Peyer's patch (tissue), 4 donors: ENCODE measurements around the gene C13orf46. TPM values are rescaled to one million over a fixed set of nuclear protein-coding genes. Genes with fewer than 3 reads are reported as not detected.

Experiments
- DNase-seq, 3 donors: peaks; one replicate each; pipeline ENCODE4 v3.0.0-alpha.2; 2017 to 2019
- H3K27ac ChIP-seq, 4 donors: fragments of 200-600 bp; sonication (generic); one replicate each; pipeline ENCODE4 v1.5.1; 2016 to 2019
- H3K27me3 ChIP-seq, 2 donors: fragments of 200-600 bp; sonication (generic); one replicate each; pipeline ENCODE4 v1.5.1; 2019
- H3K36me3 ChIP-seq, 3 donors: fragments of 200-600 bp; sonication (generic); one replicate each; pipeline ENCODE4 v1.5.1; 2016 to 2019
- H3K4me1 ChIP-seq, 4 donors: fragments of 200-600 bp; sonication (generic); one replicate each; pipeline ENCODE4 v1.5.1; 2016 to 2019
- H3K4me3 ChIP-seq, 4 donors: fragments of 200-600 bp; sonication (generic); 1 replicate in 3 of 4; 2 replicates in 1 of 4; pipeline ENCODE4 v1.5.1; 2016 to 2019; ENCODE audit warnings: mild to moderate bottlenecking in 1 of 4
- H3K9me3 ChIP-seq, 4 donors: fragments of 200-600 bp; sonication (generic); one replicate each; pipeline ENCODE4 v1.5.1; 2016 to 2019; ENCODE audit warnings: mild to moderate bottlenecking in 1 of 4
- CTCF ChIP-seq, 6 experiments: fragments of 450-650 bp in 4 of 6; fragments of 200-600 bp in 2 of 6; sonication (generic) in 1 of 6; IDR thresholded peaks; one replicate each; pipeline ENCODE4 v1.5.1; 2017 to 2019; ENCODE audit warnings: antibody characterized with exemption in 6 of 6, mild to moderate bottlenecking in 3 of 6, moderate library complexity in 1 of 6
- POLR2A ChIP-seq, 2 donors: fragments of 450-650 bp; IDR thresholded peaks; one replicate each; pipeline ENCODE4 v1.5.1; 2017; ENCODE audit warnings: antibody characterized with exemption in 2 of 2, mild to moderate bottlenecking in 2 of 2, moderate library complexity in 2 of 2
- total RNA-seq, 4 donors: library from RNA; depleted of rRNA; stranded (reverse); fragments of >200 nt; gene quantifications; one replicate each; pipeline ENCODE4 v1.1.0, GENCODE V29; 2016

C13orf46 gene
- total RNA-seq, 4 donors from 2014 or later, result 0.35 to 0.83 TPM; not detected in 2

GRCh38 chr13:113959198-113959597 is 14.7 kb downstream of the C13orf46 start:
- DNase-seq, result no peak

GRCh38 chr13:113958373-113958772 is 15.5 kb downstream of the C13orf46 start:
- Histone ChIP-seq H3K27me3 (no peaks in the 10 kb centered on the region), H3K9me3 (peaks cover 0 to 3% (median 0%) of the 10 kb centered on the region in 4 donors), H3K4me1 (no peaks in the 10 kb centered on the region), H3K27ac (no peak overlapping the region), H3K36me3 (no peaks in the 10 kb centered on the region), H3K4me3 (no peak overlapping the region)
- TF ChIP-seq CTCF (IDR thresholded peaks at IDR 0.05) (no peak), POLR2A (IDR thresholded peaks at IDR 0.05) (no peak)
- DNase-seq, result no peak

More at GRCh38 chr13:113959198-113959597, 14.7 kb downstream of the C13orf46 start:
- Histone ChIP-seq H3K4me1 (no peaks in the 10 kb centered on the region), H3K36me3 (no peaks in the 10 kb centered on the region), H3K27me3 (no peaks in the 10 kb centered on the region), H3K9me3 (peaks cover 0 to 3% (median 0%) of the 10 kb centered on the region in 4 donors), H3K4me3 (no peak overlapping the region), H3K27ac (no peak overlapping the region)
- TF ChIP-seq CTCF (IDR thresholded peaks at IDR 0.05), result no peak
- no peak for TF ChIP-seq POLR2A (IDR thresholded peaks at IDR 0.05)

- no peak for DNase-seq
- no peak overlapping the region for H3K4me3 ChIP-seq
- no peak overlapping the region for H3K27ac ChIP-seq
- H3K36me3 ChIP-seq, result no peaks in the 10 kb centered on the region
- no peaks in the 10 kb centered on the region for H3K27me3 ChIP-seq
- TF ChIP-seq POLR2A (IDR thresholded peaks at IDR 0.05), result no peak
- TF ChIP-seq CTCF (IDR thresholded peaks at IDR 0.05), result no peak
- peaks cover 0 to under 1% (median 0%) of the 10 kb centered on the region in 4 donors for H3K4me1 ChIP-seq
- peaks cover 0 to 3% (median 0%) of the 10 kb centered on the region in 4 donors for H3K9me3 ChIP-seq
These were observed 17.3 kb downstream of the C13orf46 start for GRCh38 chr13:113956571-113956970.

- no peak for DNase-seq
- H3K4me3 ChIP-seq, result no peak overlapping the region
- H3K4me1 ChIP-seq, result peaks cover 0 to 8% (median 3%) of the 10 kb centered on the region in 4 donors
- no peaks in the 10 kb centered on the region for H3K36me3 ChIP-seq
- TF ChIP-seq CTCF (IDR thresholded peaks at IDR 0.05) (no peak), POLR2A (IDR thresholded peaks at IDR 0.05) (no peak)
- no peak overlapping the region for H3K27ac ChIP-seq
- H3K27me3 ChIP-seq, result no peaks in the 10 kb centered on the region
- peaks cover 0 to 3% (median 0%) of the 10 kb centered on the region in 4 donors for H3K9me3 ChIP-seq
These were observed 18.2 kb downstream of the C13orf46 start for GRCh38 chr13:113955691-113956090.

GRCh38 chr13:113955235-113955634 is 18.6 kb downstream of the C13orf46 start:
- no peak overlapping the region for H3K27ac ChIP-seq
- H3K4me1 ChIP-seq, result peaks cover 0 to 11% (median 3%) of the 10 kb centered on the region in 4 donors
- no peaks in the 10 kb centered on the region for H3K27me3 ChIP-seq
- H3K4me3 ChIP-seq, result no peak overlapping the region
- H3K9me3 ChIP-seq, result peaks cover 0 to 3% (median 0%) of the 10 kb centered on the region in 4 donors
- H3K36me3 ChIP-seq, result no peaks in the 10 kb centered on the region
- DNase-seq, result no peak
- TF ChIP-seq CTCF (IDR thresholded peaks at IDR 0.05) (no peak), POLR2A (IDR thresholded peaks at IDR 0.05) (no peak)
